GM19328 (cell line): ENCODE data around the gene PRTFDC1.

Source experiments
- ATAC-seq: cut with Tn5 transposase; IDR thresholded peaks from one replicate; pipeline ENCODE4 v1.9.1; 2021; ENCODE audit warnings: mild to moderate bottlenecking, moderate library complexity; ENCODE audit not compliant: unreplicated experiment

PRTFDC1 gene

GRCh38 chr10:24804956-24805355 is 147.4 kb downstream of the PRTFDC1 start:
- ATAC-seq = no peak

- no peak for ATAC-seq
Measured at GRCh38 chr10:24804392-24804791, 148.0 kb downstream of the PRTFDC1 start.

- ATAC-seq = no peak
Measured at GRCh38 chr10:24802378-24802777, 150.0 kb downstream of the PRTFDC1 start.

- ATAC-seq = no peak
Measured at GRCh38 chr10:24800861-24801260, 151.5 kb downstream of the PRTFDC1 start.
